Left hindlimb (tissue), 1 donor: ENCODE data around the gene TAF1B.
A peak's percentile ranks its signal among the peaks of the same experiment; 100 is the strongest.

Source experiments
- DNase-seq: peaks from one replicate; pipeline ENCODE4 v3.0.0-alpha.2; 2018

Gene TAF1B

DNA sequence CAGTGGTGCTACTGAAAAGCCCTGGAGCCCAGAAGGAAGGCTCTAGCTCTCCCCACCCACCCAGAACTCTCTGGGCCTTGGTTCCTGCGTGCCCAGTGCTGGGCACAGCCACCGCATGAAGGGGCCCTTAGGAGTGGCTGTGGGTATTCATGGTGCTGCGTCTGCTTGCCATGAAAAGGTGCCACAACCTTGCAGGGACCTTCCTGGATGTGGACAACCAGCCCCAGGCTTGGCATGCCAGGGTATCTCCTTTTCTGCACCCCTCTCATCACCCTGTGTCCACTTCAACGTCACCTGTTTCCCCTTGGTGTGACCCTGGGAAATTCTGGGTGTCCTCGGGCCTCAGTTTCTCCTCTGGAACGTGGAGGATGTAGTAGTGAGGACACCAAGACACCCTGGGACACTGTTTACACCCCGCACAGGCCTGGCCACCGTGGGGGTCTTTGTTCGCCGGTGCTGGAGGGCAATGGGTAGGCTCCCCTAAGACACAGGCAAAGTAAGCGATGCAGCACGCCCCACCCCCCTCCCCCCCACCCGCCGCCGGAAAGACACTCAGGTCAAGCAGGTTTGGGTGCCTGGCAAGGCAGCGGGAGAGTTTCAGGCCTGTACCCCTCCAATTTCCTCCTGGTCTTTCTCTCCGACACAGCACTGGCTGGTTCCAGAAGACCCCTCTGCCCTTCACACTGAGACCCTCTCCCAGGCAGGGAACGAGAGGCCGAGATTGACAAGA, 34.8 kb upstream of the TAF1B start:
- no peak for DNase-seq

DNA sequence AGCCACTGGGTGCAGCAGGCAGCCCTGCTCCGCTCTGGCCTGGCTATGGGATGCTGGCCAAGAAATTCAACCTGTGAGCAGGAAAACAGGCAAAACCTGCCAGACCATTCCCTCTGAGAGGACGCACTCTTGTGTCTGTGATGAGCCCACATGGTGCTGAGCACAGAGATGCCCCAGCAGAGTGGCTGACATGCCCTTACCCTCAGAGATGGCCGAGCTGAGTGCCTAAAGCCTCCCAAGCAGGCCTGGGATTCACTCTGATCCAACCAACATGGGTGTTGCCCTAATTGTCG, 34.3 kb upstream of the TAF1B start:
- no peak for DNase-seq

DNA sequence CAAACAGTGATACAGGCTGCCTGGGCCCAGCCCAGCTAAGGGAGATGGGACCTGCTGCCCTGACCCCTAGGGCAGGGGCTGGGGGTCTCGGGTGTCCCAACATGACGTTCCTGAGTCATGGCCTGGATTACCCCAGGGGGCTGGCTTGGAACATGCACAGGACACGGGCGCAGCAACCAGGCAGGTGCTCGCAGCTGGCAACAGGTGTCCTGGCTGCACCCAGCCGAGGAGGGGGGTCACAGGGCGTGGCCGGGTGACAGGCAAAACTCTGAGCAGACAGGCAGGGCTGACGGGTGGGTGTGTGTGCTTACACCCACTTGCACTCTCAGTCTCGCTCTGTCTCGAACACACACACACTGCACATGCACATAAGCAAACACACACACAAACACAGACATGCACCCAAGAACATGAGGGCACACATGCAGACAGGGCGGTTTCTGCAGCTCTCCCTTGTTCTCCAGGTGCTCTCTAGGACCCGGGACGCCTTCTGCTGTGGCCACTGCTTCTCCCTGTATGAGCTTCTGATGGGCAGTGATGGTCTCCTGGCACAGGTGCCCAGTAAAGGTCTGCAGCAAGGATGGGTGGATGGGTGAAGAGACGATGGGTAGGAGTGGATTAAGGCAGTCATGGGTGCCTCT, 33.7 kb upstream of the TAF1B start:
- DNase-seq, result no peak

DNA sequence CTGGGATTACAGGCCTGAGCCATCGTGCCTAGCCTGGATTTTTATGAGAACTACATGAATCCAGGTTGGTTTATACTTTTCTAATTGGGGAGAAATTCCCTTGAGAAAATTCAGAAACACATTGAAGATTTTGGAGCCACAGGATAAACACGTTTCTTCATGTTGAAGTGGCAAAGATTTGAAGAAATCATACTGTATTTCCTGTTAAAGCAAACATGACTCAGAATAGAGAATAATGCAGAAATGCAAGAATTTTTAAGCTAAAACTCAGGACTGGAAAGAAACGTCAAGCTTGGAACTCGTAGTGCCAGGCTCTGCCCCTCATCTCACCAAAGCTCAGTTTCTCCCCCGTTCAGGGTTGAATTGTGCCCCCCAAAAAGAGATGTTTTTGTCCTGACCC, 32.1 kb upstream of the TAF1B start:
- DNase-seq, result no peak

DNA sequence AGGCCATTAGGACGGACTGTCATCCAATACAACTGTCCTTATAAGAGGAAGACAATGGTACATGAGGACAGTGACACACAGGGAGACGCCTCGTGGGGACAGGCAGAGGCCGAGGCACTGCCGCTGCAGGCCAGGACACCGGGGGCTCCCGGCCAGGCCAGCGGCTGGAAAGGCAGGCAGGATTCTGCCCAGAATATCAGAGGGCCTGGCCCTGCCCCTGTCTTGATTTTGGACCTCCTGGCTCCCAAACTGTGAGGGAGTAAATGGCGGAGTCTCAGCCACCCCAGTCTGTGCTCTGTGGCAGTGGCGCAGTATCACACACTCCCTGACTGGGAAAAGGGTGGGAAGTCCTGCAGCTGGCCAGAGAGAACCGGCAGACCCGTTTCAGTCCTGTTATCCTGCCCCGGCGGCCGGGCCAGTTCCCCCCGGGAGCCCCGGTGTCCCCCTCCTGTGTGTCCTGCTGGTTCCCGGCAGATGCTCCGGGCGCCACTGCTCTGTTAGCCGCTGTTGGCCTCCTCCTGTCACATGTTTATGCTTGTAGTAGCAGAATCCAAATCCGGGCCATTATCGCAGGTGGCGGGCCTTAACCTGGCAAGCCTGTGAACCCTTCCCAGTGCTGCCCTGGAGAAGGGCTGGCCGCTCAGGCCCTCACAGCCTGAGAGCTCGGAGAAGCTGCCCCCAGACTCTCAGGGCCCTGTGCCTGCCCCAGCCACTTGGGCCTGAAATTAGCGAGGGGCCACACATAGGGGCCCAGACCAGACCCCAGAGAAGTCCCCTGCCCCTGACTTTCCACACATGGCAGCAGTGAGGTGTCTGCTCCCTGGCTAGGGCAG, 31.4 kb upstream of the TAF1B start:
- no peak for DNase-seq

DNA sequence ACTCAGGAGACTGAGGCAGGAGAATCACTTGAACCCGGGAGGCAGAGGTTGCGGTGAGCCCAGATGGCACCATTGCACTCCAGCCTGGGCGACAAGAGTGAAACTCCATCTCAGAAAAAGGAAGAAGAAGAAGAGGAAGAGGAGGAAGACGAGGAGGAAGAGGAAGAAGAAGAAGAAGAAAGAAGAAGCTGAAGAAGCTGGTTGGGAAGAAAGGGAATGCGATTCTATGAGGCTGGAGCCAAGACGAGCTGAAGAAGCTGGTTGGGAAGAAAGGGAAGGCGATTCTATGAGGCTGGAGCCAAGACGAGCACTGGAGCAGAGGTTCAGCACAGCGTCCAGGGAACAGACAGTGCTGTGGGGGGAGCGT, 30.3 kb upstream of the TAF1B start:
- DNase-seq, result no peak

DNA sequence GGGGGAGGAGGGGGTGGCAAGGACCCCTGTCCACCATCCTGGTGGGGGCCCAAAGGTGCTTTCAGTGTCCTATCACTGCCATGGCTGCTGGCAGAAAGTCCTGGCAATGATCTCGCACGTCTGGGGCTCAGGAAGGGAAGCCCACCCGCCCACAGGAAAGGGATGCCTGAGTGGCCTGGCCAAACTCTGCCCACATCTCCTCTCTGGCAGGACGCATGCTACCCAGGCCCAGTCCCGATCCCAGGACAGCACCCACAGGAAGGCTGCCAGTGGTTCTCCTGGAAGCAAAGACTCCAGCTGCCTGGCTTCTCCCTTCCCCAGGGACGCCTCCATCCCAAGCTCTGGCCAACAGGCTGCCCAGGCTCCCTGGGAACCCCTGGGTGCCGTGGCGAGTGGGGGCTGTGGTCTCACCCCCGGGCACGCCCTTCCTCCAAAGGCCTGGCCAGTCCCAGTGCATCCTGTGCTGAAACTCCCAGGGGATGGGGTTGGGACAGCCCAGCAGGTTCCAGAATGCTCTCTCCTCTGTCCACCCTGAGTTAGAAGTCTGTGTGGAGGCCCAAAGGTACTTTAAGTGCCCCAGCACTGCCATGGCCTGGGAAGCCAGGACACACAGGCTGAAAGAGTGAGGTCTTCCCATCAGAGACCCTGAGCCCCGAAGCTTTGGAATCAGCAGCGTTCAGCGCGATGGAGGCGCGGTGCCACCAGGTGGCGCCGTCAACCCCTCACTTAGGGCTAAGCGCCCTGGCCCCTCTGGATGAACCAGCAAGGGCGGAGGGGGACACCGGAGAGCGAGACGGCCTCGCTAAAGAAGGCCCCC, 29.8 kb upstream of the TAF1B start:
- DNase-seq, result peak; percentile 78

DNA sequence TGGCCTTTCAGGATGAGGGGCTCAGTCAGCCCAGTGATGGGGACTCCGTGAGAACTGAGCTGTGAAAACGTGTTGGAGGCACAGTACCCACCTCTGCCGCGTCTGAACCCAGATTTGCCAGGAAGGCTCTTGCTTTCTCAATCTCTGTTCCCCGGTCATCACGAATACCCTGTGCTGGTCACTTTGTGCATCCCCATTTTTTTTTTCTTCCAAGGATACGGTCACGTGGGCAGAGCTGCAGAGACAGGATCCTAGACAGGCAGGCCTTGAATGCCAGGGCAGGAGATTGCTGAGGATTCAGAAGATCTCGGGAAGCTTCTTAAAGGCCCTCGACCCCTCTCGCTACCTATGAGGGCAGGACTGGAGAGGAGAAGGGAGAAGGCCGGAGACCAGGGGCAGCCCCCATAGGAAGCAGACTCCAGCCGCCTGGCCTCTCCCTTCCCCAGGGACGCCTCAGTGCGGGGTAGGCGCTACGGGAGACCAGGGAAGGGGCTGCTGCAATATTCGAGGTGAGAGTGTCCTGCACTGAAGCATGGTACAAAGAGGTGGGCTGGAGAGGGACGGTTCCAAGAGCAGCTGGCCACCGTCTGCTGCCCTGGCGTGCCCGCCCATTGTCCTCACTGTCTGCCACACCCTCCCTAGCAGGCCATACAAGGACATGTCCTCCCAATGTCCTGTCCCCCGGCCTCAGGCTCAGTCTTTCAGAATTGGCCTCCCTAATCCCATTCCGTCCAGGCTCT, 29.0 kb upstream of the TAF1B start:
- DNase-seq, result no peak

DNA sequence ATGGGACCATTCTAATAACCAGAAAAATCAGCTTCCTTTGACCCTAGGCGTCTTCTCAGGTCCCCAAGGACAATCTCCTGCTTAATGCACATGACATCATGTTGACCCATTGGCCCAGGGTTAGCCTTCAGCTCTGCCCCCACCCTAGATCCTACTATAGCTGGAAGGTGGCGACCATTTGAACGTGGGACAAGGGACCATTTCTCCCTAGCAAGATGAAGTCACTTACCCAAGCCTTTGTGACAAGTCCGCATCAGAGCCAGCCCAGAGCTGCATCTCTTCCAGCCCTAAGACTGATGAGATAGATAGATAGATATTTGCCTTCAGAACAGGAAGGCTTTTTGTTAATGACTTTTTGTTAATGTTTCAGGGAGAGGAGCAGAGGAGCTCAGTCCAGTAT, 28.2 kb upstream of the TAF1B start:
- DNase-seq, result no peak

DNA sequence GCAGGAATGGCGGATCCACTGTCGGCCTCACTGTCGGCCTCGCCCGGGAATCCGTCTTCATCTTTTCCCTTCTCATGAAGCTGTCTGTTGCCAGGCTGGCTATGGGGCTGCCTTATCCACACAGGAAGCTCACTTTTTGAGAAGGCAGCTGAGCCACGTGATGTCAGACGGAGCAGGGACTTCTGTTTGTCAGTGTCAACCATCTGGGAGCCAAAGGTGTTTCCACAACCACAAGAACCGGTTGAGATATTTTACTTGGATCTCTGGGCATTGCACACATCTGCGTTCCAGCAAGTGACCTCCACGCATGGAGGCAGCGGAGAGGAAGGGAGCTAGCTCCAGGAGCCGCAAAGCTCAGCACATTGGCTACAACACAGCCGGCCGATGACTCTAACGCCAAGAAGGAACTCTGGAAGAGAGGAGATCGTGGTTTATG, 27.4 kb upstream of the TAF1B start:
- no peak for DNase-seq

DNA sequence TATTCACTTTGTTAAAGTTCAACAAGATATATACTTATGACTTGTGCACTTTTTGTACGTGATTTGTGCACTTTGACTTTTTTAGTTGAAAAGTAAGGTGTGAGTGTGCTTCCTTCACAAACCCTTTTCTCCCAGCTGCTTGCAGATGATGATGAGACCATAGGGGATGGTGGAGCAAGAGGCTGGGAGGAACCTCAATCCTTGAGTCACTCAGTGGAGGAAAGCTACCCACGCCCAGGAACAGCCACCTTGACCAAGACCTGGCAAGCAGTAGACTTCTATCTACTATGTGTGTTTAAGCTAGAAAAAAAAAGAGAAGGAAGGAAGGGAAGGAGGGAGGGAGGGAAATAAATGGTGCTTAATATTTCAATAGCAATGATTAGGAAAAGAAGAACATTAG, 25.2 kb upstream of the TAF1B start:
- DNase-seq, result no peak

DNA sequence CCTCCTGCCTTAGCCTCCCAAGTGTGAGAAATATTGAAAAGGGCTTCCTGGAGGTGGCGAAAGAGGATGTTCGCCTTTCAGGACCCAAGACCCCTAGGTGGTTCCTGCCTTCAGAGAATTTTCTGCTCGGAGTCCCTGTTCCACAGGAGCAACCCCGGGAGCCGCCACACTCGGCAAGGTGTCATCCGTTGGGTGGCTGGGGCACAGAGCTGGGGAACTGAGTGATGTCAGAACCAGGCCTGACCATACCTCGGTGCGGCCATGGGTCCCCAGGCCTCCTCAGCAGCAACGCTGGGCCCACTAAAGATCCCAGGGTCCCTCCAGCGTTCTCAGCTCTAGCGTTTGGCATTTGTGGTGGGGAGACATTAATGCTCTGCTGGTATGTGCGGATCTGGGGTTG, 23.7 kb upstream of the TAF1B start:
- DNase-seq, result no peak

DNA sequence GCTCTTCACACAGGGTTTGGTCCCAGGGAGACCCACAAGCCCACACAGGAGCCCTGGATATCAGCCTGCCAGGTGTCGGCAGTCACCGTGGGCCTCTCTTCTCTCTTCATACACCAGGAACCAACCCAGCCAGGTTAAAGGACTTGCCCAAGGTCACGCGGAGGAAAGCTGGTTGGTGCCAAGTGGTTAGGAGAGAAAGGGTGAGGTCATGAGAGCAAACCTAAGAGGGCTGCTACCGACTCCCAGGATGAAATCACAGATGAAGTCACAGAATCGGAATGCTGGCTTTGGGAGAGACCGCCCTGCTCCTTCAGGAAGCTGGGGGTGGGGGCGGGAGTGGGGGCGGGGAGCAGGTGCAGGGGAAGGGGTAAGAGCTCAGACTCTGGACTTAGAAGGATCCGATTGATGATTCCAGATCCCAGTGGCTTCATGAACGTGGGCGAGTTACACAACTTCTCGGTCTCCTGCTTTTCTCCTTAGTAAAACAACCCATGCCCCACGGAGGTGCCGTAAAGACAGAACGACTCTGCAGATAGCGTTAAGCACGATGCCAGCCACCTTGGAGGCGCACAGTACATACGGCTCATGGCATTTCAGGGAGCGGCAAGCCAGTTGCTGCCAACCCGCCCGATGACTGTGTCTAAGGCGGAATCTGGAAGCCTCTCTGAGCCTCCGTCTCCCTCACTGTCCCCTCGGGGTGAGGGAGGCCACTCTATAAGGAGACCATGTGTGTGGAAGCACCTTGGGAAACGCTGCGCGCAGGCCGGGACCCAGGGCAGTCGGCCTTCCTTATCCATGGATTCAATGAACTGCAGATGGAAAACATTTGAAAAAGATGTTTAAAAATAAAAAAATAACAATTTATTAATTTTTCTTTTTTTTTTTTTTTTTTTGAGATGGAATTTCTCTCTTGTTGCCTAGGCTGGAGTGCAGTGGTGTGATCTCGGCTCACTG, 23.0 kb upstream of the TAF1B start:
- no peak for DNase-seq

DNA sequence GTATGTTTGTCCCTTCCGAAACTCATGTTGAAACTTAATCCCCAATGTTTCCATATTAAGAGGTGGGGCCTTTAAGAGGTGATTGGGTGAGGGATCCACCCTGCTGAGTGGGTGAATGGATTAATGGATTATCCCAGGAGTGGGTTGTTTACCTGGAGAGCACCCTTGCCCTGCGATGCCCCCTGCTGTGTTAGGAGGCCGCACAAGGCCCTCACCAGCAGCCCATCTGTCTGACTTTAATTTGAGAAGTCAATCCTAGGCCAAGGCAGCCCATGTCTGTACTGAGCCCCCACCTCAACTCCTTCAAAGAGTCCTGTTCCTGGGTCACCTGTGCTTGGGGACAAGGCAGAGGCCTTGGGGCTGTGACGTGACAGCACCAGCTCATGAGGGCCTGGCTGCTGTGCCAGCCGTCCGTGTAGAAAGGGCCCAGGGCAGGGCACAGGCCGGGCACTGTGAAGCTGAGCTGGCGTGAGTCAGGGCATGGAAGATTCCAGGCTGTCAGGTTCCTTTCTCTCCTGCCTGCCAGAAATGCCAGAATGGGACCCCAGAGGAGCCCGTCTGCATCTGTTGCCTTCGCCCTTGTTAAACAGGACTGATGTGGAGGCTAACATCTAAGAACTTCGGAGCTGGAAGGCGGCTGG, 21.3 kb upstream of the TAF1B start:
- DNase-seq, result no peak

DNA sequence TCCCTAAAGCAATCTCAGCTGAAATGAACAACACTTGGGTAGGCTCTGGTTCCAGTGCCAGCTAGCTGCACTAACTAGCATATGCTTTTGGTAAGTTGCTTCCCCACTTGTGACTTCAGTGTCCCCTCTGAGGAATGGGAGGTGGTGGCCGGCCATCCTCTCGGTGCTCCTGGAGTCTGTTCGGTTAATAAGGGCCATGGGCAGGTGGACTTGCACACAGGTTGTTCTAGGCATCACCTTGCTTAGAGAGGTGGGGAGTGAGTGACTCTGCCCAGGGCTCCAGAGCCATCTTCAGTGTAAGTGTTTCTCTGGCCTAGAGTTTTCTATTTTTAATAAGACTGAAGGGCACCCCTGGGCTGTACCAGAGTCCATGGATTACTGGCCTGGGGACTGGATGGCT, 18.8 kb upstream of the TAF1B start:
- no peak for DNase-seq

DNA sequence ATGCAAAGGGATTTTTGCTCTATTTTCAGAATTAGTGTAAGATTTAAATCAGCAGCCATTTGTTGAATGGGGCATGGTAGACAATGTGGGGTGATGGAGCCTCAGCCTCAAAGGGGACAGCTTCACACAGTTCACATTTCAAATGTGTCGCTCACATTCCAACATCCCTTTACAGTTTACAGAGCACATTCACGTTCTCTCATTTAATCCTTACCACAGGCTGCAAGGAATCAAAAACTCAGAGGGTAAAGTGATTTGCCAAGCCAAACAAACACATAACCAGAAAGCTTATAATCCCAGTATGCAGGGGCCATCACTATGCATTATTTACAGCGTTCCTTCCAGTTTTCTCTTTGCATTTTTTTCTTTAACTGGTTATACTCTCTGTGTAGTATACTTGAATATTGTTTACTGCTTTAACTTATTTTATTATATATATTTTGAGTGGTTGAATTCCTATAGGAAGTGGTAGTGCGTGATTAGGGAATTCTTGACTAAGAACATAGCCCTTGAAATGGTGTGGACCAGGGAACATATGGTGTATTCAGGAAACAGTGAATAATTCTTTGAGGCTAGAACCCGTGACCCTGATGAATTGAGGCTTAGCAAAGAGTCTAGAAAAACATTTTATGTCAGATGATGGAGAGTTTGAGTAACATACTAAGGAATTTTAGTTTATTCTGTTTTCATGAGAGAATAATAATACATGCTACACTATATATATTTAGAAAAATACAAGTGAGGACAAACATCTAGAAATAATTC, 18.1 kb upstream of the TAF1B start:
- DNase-seq, result no peak

DNA sequence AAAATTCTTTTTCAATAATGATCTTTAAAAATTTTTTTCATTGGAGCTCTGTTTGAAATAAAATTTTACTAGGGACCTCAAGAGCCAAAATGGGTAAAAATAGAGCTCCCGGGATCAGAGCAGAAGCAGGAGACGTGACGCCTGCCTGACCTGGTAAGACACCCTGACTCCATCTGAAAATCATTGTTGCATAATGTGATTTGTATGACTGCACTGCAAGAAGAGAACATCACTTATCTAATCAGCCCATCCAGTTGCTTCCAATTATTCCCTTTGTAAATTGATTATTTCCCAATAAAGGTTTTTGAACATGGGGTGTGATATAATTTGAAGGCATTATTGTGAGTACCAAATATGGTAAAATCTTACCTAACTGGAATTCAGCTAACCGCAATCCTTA, 17.1 kb upstream of the TAF1B start:
- no peak for DNase-seq

DNA sequence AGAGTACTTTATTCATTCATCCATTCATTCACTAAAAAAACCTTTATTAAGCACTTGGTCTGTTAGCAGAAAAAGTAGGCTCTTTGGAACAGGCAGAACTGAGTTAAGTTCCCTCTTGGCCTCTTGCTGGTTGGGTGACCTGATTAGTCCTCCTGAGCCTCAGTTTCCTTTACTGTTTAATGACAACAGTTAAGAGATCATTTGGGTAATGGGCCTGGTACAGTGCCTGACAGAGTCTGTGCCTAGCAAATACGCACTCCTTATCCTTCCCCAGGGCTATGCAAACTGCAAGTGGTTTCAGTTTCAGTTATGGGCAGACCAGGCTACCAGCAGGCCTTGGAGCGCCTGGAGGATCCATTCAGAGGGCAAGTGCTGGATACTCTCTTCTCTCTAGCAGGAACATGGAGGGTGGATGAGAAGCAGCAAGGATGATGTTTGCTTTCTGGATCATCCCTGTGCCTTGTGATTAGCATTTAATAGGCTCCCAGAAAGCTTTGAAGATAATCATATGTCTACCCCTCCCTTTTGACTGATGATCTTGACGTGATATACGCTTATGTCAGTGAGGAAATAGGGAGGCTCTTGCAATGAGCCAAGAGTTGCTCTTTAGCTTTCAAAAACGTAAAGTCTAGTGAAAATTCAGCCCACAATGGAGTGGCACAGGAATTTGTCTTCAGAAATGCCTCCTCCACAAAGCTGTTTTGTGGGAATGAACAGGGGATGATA, 12.4 kb upstream of the TAF1B start:
- DNase-seq, result no peak

DNA sequence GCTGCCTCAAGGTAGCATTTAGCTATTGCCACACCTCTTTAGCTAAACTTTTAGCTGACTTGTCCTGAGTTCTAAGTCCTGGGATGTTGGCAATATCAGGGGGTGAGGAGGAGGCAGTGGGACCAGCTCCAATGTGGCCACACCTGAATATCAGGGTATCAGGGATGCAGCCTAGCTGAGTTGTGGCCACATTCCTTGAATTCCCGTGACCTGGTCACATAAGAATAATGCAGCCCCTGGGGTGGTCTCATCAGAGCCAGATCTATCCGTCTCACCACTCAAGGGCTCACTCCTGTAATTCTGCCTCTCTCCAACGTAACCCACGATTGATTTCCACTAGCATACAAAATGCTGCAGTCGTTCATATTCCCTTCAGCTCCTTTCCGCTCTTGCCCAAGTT, 11.6 kb upstream of the TAF1B start:
- no peak for DNase-seq
